GM18909 (cell line): ENCODE measurements around the gene SLC27A4.

Experiments used
- ATAC-seq: cut with Tn5 transposase; IDR thresholded peaks from one replicate; pipeline ENCODE4 v1.9.1; 2021; ENCODE audit warnings: mild to moderate bottlenecking; ENCODE audit not compliant: unreplicated experiment, poor library complexity

SLC27A4 gene

DNA sequence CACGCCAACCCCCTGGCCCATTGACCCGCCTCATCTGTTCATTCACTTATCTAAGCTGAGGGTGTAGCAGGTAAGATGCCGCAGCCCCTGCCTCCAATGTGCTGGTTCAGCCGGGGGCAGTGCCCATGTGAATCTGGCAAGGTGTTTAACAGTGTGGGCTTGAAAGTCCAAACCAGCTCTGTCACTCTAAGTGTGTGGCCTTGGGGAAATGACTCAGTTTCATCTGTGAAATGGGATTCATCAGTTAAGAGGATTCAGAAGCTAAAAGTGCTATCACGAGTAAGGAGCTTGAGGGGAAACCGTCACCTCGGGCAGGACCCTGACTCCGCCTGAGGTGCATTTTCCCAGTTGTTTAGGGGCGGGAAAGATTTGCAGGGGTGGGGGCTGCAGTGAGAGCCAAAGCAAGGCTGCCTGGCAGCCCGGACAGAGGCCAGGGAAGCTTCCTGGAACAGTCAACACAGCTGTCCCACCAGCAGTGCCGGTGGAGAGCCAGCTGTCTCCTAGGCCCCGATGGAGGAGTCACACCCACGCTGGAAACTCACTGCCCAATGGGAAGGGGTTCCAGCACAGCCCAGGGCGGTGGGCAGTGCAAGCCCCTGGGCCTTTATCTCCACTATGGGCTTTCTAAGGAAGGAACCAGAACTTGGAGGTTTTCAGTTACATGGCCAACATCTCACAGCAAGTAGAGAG lies 21.1 kb downstream of the SLC27A4 start:
- no peak for ATAC-seq

DNA sequence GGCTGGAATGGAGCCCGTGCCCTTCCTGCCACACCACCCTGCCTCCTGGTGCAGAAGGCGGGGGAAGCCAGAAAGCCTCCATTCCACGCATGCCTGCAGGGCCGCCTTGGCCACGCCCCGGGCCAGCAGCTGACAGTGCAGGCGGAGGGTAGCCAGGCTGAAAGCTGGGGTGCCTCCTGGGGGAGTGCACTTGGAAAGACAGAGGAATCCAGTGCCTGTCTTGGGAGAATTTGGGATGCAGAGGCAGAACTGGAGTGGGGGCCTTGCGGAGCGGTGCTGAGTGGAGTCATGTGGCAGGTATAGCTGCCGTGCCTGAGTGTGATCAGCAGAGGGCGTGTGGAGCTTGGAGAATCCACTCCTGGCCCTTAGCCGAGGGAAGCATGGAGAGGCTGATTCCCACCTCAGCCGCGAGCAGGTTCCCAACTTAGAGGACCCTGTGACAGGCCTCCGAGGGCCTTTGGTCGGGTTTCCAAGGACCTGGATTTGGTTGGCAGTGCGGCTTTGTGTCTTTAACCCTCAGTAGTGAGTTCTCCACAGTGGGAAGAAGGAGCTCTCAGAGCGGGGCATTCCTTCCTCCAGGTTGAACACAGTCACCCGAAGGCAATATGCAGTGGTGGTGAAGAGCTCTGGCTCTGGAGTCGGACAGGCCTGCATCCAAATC lies 21.8 kb downstream of the SLC27A4 start:
- ATAC-seq: peak; percentile 80

DNA sequence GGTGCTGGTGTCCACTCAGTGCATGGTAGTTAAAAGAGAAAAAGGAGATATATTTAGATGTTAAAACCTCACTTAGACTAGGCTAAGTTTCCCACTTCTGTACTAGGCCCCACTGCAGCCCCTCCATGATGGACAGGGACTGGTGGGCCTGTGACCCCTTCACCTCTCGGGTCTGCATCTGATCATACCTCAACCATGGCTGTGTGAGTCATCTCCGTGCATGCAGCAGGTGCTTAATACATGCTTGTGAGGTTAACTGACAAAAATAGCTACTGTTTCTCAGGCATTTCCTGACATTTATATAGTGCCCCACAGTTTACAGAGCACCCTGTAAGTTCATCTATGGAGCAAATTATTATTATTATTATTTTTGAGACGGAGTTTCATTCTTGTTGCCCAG lies 22.4 kb downstream of the SLC27A4 start:
- no peak for ATAC-seq

DNA sequence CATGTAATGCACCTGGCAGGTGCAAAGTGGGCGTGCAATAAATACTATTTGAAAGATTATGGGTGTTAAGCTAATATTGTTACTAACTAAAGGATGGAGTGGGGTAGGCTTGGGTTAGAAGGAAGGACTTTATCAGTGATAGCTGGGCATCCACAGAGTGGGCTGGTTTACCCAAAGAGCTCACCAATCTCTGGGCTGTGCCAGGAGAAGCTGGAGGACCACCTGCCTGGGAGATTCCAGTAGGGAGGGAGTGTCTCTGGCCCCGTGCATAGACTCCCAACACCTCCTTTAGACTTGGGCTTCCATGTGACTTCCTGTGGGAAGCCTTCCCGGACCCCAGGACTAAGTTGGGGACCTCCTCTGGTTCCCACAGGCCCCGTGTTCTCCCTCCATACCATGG lies 25.2 kb downstream of the SLC27A4 start:
- ATAC-seq: no peak

DNA sequence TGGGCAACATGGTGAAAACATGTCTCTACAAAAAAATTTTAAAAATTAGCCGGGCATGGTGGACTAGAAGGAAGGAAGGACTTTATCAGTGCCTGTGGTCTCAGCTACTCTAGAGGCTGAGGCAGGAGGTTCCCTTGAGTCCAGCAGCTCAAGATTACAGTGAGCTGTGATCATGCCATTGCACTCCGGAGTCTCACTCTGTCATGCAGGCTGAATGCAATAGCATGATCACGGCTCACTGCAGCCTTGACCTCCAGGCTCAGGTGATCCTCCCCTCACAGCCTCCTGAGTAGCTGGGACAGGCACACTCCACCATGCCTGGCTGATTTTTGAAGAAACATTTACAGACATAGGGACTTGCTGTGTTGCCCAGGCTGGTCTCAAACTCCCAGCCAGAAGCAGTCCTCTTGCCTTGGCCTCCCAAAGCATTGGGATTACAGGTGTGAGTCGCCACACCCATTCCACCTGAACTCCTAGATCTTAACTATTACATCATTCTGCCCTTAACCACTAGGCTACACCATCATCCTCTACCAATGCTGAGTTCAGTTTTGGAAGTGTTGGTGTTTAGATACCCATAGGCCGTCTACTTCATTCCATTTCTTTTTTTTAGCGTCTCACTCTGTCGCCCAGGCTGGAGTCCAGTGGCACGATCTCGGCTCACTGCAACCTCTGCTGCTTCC lies 28.8 kb downstream of the SLC27A4 start:
- ATAC-seq: no peak

DNA sequence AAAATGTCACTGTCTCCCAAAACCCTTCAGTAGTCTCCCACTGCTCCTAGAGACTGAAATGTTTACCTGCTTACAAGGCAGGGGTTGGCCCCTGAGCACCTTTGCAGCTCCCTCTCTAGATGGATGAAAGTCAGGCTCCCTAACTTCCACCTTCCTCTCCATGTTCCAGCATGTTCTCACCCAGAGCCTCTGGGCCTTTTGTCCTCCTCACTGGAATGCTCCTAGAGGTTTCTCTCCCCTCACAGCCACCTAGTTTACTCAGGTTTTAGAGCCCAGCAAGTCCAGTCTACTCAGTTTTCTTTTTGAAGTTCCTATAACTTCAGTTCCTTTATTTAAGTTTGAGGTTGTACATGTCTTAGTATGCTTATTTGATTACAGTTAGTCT lies 30.0 kb downstream of the SLC27A4 start:
- no peak for ATAC-seq

DNA sequence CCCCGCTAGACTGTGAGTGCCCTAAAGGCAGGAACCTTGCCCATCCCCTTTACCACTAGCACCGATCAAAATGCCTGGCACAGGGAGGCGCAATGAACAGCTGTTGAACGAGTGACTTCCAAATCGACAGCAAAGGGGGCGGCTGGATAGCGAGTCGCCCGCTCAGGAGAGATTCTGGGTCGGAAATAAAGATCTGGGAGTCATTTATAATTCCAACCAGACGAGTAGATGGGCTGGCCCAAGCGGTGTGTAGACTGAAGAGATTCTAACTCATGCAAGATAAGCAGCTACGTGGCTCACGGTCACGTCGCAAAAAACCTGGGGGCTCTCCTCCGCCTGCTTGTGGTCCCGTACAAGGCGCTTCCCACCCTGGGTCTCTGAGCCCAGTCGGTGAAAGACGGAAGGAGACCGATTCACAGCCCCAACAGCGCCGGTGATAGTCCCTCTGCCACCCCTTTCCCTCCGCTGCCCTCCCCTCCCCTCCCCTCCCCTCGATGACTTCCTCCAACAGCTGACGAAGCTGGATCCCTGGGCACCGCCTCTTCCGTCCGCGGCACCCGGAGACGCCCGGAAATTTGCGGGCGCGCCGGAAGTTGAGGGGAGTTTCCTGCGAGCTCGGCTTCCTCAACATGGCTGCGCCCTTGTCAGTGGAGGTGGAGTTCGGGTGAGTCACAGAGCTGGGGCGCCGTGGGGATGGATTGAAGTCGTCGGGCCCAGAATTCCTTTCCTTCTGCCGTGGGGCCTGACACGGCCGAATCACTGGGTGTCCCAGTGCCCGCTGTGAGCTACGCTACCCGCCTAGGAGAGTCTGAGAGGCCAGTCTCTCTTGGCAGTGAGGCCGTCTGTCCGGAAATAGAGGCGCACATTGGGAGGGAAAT lies 30.7 kb downstream of the SLC27A4 start, which contains the start of gene URM1:
URM1 (plus strand) TSS at position 623 of the 878 bp plus-strand sequence; CDS start at position 630, 7 bp downstream.
- ATAC-seq: peak; percentile 83

DNA sequence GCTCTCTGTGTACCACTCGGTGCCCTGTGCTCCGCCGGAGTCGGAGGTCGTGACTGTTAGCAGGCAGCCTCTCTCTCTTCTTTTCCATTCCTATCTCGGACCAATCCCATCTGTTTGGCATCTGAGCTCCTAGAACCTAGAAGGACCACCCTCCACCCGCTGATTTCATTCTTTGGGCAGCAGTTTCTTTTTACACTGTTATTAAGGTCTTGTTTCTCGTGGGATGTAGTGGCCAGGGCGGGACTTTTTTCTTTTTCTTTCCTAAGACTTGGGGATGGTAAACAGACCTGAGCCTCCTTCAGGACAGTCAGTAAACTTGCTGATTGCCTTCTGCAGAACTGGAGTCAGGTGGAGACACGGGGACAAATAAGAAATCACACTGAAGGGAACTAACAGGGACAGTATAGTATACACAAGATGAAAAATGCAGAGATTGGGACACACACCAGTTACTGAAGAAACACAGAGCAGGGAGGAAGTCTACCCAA lies 31.3 kb downstream of the SLC27A4 start:
- ATAC-seq: no peak

DNA sequence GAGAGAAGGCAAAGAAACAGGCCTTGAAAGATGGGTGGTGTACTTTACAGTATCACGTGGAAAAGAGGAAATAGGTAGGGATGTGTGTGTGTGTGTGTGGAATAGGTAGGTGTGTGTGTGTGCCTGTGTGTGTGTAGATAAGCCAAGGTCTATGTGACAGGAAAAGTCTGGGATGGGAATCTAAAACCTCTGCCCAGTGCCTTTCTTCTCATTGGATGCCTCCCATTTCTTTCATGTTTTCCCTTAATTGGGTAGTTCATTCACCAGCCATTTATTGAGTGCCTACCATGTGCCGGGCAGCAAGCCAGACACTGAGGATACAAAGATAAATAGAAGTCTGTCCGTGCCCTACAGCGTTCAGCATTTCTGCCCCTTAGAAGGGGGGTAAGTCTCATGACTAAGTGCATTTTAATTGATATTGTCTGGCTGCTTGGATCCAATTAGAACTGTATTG lies 31.9 kb downstream of the SLC27A4 start:
- no peak for ATAC-seq

DNA sequence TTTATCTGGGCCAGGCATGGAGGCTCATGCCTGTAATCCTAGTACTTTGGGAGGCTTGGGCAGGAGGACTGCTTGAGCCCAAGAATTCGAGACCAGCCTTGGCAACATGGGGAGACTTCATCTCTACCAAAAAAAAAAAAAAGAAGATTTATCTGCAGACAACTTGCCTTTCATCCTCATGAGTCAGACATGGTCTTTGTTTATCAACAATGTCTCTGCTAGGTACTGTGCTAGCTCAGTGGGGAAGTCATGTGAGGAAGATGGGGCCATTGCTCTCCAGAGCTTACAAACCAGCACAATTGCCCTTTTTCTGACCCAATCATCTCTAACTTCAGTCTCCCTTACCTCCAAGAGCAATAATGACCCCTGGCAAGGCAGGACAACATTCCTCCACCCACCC lies 32.5 kb downstream of the SLC27A4 start:
- ATAC-seq: no peak

DNA sequence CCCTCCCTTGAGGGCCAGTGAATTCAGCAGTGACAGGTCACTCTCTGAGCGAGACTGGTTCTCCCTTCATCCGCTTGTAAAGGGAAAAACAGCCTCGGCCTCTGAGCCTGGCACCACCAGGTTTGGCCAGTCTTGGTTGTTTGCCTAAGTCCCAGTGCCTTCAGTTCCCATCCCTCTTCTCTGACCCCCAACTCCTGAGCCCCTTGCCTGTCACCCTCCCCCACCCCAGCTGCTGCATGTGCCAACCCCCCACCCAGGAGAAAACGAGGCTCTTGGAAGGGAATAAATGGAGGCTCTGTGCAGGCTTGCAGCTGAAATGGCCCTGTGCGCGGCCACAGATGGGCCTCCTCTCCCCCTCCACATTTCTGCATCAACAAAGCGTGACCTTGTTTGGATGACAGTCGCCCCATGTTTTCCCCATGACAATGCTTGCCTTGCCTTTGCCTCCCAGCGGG lies 33.9 kb downstream of the SLC27A4 start:
- no peak for ATAC-seq

DNA sequence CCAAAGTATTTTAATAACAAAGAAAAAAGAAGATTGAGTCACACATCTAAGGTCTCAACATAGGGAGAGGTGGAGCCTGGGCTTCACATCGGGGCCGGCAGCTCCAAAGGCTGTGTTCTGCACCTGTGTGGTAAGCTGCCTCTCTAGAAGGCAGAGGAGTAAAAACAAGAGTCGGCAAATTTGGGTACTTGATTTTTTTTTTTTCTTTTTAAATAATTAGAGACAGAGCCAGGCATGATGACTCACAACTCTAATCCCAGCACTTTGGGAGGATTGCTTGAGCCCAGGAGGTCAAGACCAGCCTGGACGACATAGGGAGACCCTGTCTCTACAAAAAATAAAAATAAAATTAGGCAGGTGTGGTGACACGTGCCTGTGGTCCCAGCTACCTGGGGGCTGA lies 35.5 kb downstream of the SLC27A4 start:
- ATAC-seq: no peak

DNA sequence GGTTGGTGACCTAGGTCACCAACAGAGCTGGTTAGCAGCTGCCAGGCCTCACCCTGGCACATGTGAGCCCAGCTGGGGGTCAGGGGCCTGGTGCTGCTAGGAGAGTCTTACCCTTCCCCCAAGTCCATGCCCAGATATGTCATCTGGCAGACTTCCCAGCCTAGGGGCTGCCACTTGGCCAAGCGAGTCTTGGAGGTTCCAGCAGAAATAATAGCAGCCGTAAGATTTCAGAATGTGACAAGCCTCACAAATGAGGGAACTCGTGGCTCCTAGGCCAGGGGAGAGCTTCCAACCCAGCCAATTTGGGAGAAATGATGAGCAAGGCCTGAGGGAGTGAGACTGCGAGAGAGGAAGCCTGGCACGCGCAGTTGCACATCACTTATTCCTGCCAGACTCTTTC lies 41.9 kb downstream of the SLC27A4 start:
- no peak for ATAC-seq

DNA sequence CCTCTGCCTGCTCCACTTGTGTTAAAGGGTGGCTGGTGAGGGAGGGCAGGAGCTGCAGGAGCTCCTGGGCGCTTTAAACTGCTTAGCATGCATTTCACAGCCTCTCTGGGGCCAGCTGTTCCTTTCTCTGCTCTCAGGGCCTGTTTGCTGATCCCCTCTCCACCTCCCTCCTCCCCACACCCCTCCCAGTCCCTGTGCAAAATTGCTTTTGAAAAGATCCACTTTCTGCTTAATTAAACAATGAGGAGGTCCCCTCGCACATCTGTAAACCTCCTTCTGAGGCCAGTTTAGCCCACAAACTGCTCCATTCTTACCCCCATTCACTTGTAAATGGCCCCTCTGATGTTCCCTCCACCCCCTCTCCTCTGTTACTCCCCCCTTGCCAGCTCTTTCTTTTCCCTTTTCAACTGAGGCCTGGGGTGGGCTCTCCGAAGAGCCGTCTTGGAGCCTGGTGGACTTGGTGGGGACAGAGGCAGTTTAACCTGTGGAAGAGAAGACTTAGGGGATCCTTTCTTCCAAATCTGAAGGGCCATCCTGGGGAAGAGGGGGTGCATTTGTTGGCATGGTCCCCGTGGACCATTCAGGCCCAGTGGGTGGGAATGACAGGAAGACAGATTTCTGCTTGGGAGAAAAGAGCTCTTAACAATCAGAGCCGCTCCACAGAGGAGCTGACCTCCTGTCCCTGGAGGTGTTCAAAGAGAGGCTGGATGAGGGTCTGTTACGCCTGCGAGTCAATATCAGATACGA lies 42.9 kb downstream of the SLC27A4 start:
- ATAC-seq: no peak

DNA sequence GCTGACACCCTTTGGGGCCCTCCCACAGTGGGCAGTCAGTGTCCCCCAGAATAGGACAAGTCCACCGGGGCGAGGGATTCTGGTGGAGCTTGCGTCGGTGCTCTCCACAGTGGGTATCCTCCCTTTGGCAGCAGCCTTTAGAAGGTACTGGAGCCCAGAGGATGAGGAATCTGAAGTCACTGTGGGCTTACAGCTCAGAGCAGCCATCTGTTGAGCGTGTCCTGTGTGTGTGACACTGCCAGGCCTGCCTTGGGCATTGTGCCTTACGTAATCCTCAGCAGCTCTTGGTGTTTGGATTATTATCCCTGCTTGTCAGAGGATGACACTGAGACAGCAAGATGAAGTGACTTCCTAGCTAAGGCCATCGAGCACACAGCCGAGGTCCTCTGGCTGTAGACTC lies 43.5 kb downstream of the SLC27A4 start:
- no peak for ATAC-seq

DNA sequence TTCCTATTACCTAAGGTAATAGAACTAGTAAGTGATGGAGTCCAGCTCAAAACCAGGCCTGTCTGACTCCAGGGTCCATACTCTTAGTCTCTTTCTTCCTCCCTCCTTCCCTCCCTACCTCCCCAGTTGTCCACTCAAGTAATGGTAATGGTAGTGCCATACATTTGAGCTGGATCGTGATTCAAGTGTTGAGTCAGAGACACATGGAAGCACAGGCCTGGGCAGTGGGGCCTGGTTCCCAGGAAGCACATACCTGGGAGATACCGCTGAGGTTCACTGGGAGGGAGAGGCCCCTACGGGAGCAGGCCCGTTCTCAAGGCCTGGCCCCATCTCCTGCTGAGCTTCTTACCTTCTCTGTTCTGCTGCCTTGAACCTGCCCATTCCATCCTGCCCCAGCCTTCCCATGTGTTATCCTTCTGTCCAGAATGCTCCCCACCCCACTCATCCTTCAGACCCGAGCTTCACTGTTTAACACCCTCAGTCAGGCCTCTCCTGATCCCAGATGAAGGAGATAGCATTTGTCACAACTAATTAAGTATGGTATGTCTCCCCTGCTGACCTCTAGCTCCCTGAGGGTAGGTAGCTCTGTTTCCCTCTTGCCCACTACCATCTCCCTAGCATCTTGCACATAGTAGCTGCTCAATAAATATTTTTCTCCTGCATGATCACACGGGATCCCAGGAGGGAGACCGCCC lies 44.6 kb downstream of the SLC27A4 start:
- ATAC-seq: no peak

DNA sequence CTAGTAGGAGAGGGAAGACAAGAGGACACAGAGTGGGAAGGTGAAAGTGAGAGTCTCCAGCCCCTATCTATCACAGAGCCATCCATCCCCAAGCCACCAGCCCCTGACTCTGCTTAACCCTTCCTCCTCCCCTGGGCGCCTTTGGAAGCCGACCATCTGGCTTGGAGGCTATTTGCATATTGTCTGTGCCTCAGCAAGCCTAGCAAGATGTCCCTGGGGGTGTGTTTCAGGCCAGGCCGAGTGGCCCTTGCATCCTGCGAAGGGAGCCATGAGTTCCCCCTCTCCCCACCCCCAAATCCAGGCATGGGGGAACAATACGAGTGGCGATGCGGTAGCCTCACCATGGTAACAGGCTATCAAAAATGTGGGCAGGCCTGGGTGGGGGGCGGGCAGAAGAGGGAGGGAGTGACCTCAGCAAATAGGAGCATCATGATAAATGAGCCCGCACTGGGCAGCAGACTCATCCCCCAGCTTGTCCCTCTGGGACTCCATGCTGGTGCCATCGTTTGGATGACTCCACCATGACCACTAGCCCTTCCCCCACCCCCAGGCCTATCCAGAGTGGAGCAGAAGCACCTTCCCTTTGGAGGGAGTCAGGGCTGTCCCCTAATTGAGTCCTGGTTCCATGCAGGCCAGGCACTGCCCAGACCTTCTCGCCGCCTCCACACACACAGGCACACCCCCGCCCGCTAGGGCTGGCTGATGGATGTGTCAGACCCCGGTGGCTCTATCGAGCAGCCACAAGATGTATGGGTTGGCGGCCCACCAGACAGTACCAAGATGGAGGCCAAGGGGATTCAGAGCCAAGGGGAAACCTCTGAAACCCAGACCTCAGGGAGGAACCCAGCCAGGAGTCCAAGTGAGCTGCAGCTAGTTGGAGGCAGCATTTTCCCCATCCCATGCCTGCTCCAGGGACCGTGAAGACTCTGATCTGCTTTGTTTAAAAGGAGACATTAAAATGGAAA lies 45.5 kb downstream of the SLC27A4 start:
- no peak for ATAC-seq

DNA sequence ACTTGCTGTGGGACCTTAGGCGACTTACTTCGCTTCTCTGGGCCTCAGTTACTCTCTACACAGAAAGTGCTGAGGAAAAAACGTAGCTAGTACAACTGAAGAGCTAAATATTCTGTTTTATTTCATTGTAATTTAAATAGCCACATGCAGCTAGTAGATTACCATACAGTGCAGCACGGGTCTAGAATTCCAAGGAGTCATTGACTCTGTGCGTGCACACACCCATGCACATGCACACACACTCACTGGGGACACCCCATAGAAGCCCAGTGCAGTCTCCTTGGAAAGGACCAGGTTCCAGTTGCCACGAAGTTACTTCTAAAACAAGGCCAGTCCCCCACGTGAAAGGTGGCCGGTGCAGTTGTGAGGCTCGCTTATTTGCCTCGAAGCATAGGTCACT lies 47.8 kb downstream of the SLC27A4 start:
- ATAC-seq: no peak
